Measurements from ENCODE around the gene YY1. TPM values are rescaled to one million over a fixed set of nuclear protein-coding genes. Genes with fewer than 3 reads are reported as not detected.
"Not testable (repeated sequence)": the region's sequence is repeated elsewhere in the genome, so short reads cannot be mapped to it uniquely, and the experiment has no call there.

The YY1 gene
- total RNA-seq, 1 donor from 2014 or later = 77.2 TPM

GRCh38 chr14:100230361-100230760 is 8.6 kb upstream of the YY1 start:
- Mint-ChIP-seq H3K4me1 (ENCODE audit: unreplicated experiment) (peaks cover 3% of the 10 kb centered on the region), H3K9me3 (ENCODE audit: unreplicated experiment) (no peaks in the 10 kb centered on the region), H3K36me3 (ENCODE audit: unreplicated experiment) (peaks cover 5% of the 10 kb centered on the region), H3K27me3 (ENCODE audit: unreplicated experiment) (no peaks in the 10 kb centered on the region), H3K4me3 (ENCODE audit: unreplicated experiment) (no peak overlapping the region), H3K27ac (ENCODE audit: unreplicated experiment) (peak overlapping the region; percentile 3)
- DNase-seq (ENCODE audit: extremely low spot score, unreplicated experiment) = no peak
- TF ChIP-seq CTCF (IDR thresholded peaks at IDR 0.05) = no peak

DNA sequence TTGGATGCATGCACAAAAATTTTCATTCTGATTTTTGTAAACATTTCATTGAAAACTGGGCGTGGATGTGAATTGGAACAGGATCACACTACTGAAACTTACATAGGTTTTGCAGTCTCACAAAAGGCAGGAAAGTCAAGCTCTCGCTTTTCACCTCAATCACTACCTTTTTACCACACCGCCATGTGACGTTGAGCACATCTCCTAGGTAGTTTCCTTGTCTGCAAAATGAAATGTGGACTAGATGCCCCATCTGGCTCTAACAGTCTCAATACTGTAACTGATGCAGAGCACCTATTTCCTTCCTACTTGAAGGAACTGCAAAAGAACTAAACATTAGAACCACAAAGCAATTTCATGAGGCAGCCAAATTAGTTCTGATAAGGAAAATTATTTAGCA is 4.4 kb upstream of the YY1 start:
- no peaks in the 10 kb centered on the region for H3K27me3 Mint-ChIP-seq (ENCODE audit: unreplicated experiment)
- peaks cover 5% of the 10 kb centered on the region for H3K36me3 Mint-ChIP-seq (ENCODE audit: unreplicated experiment)
- H3K27ac Mint-ChIP-seq (ENCODE audit: unreplicated experiment) = no peak overlapping the region
- TF ChIP-seq CTCF (IDR thresholded peaks at IDR 0.05) = no peak
- peaks cover 26% of the 10 kb centered on the region for H3K4me1 Mint-ChIP-seq (ENCODE audit: unreplicated experiment)
- DNase-seq (ENCODE audit: extremely low spot score, unreplicated experiment) = no peak
- H3K4me3 Mint-ChIP-seq (ENCODE audit: unreplicated experiment) = no peak overlapping the region
- H3K9me3 Mint-ChIP-seq (ENCODE audit: unreplicated experiment) = no peaks in the 10 kb centered on the region

DNA sequence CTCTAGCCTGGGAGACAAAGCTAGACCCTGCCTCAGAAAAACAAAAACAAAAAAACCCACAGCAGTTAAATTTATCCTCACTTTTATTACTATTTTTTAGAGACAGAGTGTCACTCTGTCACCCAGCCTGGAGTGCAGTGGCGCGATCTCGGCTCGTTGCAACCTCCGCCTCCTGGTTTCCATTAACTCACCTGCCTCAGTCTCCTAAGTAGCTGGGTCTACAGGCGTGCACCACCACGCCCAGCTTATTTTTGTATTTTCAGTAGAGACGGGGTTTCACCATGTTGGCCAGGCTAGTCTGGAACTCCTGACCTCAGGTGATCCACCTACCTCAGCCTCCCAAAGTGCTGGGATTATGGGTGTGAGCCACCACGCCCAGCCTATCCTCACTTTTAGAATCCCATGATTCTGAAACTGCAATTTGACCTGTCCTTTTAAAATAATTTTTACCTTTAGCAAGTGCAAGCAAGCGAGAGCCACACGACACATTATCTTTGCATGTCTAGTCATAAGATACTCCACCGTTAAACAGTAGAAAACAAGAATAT is 2.6 kb upstream of the YY1 start:
- H3K36me3 Mint-ChIP-seq (ENCODE audit: unreplicated experiment); DNase-seq (ENCODE audit: extremely low spot score, unreplicated experiment); H3K27me3 Mint-ChIP-seq (ENCODE audit: unreplicated experiment); H3K9me3 Mint-ChIP-seq (ENCODE audit: unreplicated experiment): not testable (repeated sequence)
- H3K4me3 Mint-ChIP-seq (ENCODE audit: unreplicated experiment) = peak overlapping the region; percentile 96
- peaks cover 34% of the 10 kb centered on the region for H3K4me1 Mint-ChIP-seq (ENCODE audit: unreplicated experiment)
- H3K27ac Mint-ChIP-seq (ENCODE audit: unreplicated experiment) = peak overlapping the region; percentile 94

DNA sequence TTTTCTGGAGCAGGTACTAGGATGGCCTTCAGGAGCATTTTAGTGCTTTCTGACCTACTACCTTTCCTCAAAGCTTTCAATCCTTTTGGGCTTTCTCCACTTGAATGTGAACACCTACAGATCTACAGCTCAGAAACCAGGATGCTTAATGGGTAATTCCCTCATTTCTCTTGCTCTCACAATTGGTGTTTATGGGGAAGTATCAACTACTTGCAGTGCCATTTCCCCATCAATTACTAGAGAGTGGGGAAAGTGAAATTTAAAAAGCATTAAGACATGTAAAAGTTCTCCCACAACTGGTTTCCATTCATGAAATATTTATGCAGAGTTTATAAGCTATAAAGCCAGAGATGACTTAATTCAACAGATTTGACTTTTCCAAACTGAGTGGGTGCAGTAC is 2.1 kb upstream of the YY1 start:
- no peak for DNase-seq (ENCODE audit: extremely low spot score, unreplicated experiment)
- Mint-ChIP-seq H3K27ac (ENCODE audit: unreplicated experiment) (peak overlapping the region; percentile 94), H3K27me3 (ENCODE audit: unreplicated experiment) (no peaks in the 10 kb centered on the region), H3K9me3 (ENCODE audit: unreplicated experiment) (no peaks in the 10 kb centered on the region), H3K36me3 (ENCODE audit: unreplicated experiment) (peaks cover 3% of the 10 kb centered on the region), H3K4me3 (ENCODE audit: unreplicated experiment) (peak overlapping the region; percentile 96), H3K4me1 (ENCODE audit: unreplicated experiment) (peaks cover 39% of the 10 kb centered on the region)
- TF ChIP-seq CTCF (IDR thresholded peaks at IDR 0.05) = no peak

GRCh38 chr14:100237735-100238418 is 1.1 kb upstream of the YY1 start:
- TF ChIP-seq CTCF (IDR thresholded peaks at IDR 0.05) = no peak
- Mint-ChIP-seq H3K4me1 (ENCODE audit: unreplicated experiment) (peaks cover 46% of the 10 kb centered on the region), H3K27me3 (ENCODE audit: unreplicated experiment) (no peaks in the 10 kb centered on the region), H3K4me3 (ENCODE audit: unreplicated experiment) (peak overlapping the region; percentile 96), H3K27ac (ENCODE audit: unreplicated experiment) (peak overlapping the region; percentile 94), H3K36me3 (ENCODE audit: unreplicated experiment) (peaks cover 3% of the 10 kb centered on the region), H3K9me3 (ENCODE audit: unreplicated experiment) (no peaks in the 10 kb centered on the region)
- DNase-seq (ENCODE audit: extremely low spot score, unreplicated experiment) = no peak

Data from osteocyte (in vitro differentiated cells).